AG10803 (cell line): ENCODE measurements around the gene IDNK.

Source experiments
- DNase-seq: peaks from one replicate; pipeline ENCODE4 v3.0.0; 2010; ENCODE audit warnings: low read depth
- H3K4me3 ChIP-seq: 2 replicates; pipeline ENCODE4 v1.5.1; 2011; ENCODE audit warnings: mild to moderate bottlenecking, low read length, control low read depth
- CTCF ChIP-seq: conservative IDR thresholded peaks from 2 replicates; pipeline ENCODE4 v1.5.1; 2011; ENCODE audit warnings: mild to moderate bottlenecking, low read length, control low read depth, inconsistent platforms

The IDNK gene

GRCh38 chr9:83622433-83622938 lies 457 bp upstream of the IDNK start:
- TF ChIP-seq CTCF: no peak
- peak overlapping the region; percentile 66 for H3K4me3 ChIP-seq
- DNase-seq: no peak

GRCh38 chr9:83623679-83624076 lies 735 bp downstream of the IDNK start:
- H3K4me3 ChIP-seq: peak overlapping the region; percentile 66
- no peak for DNase-seq
- TF ChIP-seq CTCF: no peak

GRCh38 chr9:83625178-83625577 lies 2.2 kb downstream of the IDNK start:
- TF ChIP-seq CTCF: no peak
- DNase-seq: no peak
- H3K4me3 ChIP-seq: no peak overlapping the region

GRCh38 chr9:83628540-83628939 lies 5.6 kb downstream of the IDNK start:
- TF ChIP-seq CTCF: no peak
- no peak overlapping the region for H3K4me3 ChIP-seq
- DNase-seq: no peak

GRCh38 chr9:83629433-83630104 lies 6.6 kb downstream of the IDNK start:
- TF ChIP-seq CTCF: no peak
- H3K4me3 ChIP-seq: no peak overlapping the region
- DNase-seq: no peak

GRCh38 chr9:83630938-83631457 lies 8.1 kb downstream of the IDNK start:
- DNase-seq: no peak
- no peak overlapping the region for H3K4me3 ChIP-seq

More at GRCh38 chr9:83630938-83631457, 8.1 kb downstream of the IDNK start:
- TF ChIP-seq CTCF: no peak
